Stimulated activated CD8-positive, alpha-beta memory T cell treated with anti-CD3 and anti-CD28 coated beads, Interleukin-15, amount 100 ng/mL, for 24 hours (primary cell): ENCODE results near the gene PCDHGA4.
"Not testable (repeated sequence)": the region's sequence is repeated elsewhere in the genome, so short reads cannot be mapped to it uniquely, and the experiment has no call there.

Source experiments
- DNase-seq: peaks from one replicate; pipeline ENCODE4 v3.0.0-alpha.2; 2020; ENCODE audit warnings: low read depth

Gene PCDHGA4

GRCh38 chr5:141349917-141350619 lies 4.8 kb upstream of the PCDHGA4 start, which contains the start of gene PCDHGB1:
Gene PCDHGB1, plus strand, starts transcription at chr5:141350099. Its CDS starts 162 bp downstream, at chr5:141350261.
- DNase-seq: no peak

GRCh38 chr5:141351591-141351990 lies 3.2 kb upstream of the PCDHGA4 start:
- DNase-seq: no peak

DNA sequence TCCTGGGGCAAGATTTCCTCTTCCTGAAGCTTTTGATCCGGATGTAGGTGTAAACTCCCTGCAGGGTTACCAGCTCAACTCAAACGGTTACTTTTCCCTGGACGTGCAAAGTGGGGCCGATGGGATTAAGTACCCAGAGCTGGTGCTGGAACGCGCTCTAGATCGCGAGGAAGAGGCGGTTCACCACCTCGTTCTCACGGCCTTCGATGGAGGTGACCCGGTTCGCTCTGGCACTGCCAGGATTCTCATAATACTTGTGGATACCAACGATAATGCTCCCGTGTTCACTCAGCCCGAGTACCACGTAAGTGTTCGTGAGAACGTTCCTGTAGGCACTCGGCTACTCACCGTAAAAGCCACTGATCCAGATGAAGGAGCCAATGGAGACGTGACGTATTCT lies 820 bp downstream of the PCDHGA4 start:
- DNase-seq: no peak

- DNase-seq: no peak
Observed at GRCh38 chr5:141356133-141356532, 1.3 kb downstream of the PCDHGA4 start.

GRCh38 chr5:141356950-141357349 lies 2.1 kb downstream of the PCDHGA4 start:
- no peak for DNase-seq

- DNase-seq: no peak
Observed at GRCh38 chr5:141359790-141360426, 5.1 kb downstream of the PCDHGA4 start, which contains the start of gene PCDHGB2. Gene PCDHGB2, plus strand, starts transcription at chr5:141359994. Its CDS starts 142 bp downstream, at chr5:141360136.

DNA sequence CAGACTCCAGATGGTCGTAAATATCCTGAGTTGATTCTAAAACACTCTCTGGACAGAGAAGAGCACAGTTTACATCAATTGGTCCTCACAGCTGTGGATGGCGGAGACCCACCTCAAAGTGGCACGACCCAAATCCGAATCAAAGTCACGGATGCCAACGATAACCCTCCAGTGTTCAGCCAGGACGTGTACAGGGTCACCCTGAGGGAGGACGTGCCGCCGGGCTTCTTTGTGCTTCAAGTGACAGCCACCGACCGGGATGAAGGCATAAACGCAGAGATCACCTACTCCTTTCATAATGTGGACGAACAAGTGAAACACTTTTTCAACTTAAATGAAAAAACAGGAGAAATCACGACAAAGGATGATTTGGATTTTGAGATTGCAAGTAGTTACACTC lies 5.9 kb downstream of the PCDHGA4 start:
- no peak for DNase-seq

- no peak for DNase-seq
Observed at GRCh38 chr5:141362719-141363118, 7.9 kb downstream of the PCDHGA4 start.

GRCh38 chr5:141363952-141364660 lies 9.3 kb downstream of the PCDHGA4 start, which contains the start of gene PCDHGA5:
Gene PCDHGA5, plus strand, starts transcription at chr5:141364162. Its CDS starts 169 bp downstream, at chr5:141364331.
- DNase-seq: no peak

- DNase-seq: no peak
Observed at GRCh38 chr5:141366016-141366896, 11.4 kb downstream of the PCDHGA4 start.

DNA sequence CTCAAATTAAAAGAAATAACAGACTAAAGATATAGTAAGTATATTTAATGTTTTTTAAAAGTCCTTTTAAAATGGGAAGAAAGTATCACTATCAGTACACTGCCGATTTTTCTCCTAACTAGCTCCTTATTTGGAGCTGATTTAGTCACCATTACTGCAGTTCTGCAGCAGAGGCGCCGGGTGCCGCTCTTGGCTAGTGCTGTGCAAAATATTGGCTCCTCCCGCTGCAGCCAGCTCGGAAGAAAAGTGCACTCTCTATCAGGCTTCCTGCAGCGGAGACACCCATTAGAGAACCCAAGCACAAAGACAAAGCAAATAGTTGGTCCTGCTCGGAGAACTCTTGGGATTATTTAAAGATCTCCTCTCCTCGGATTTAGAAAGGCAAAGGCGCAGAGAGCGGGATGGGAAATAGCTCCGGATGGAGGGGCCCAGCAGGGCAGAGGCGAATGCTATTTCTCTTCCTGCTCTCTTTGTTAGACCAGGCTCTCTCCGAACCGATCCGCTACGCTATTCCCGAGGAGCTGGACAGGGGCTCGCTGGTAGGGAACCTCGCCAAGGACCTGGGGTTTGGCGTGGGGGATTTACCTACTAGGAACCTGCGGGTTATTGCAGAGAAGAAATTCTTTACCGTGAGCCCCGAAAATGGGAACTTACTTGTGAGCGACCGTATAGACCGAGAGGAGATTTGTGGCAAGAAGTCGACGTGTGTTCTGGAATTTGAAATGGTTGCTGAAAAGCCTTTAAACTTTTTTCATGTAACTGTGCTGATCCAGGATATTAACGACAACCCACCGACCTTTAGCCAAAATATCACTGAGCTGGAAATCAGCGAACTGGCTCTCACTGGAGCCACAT lies 15.4 kb downstream of the PCDHGA4 start, which contains the start of gene PCDHGB3:
Gene PCDHGB3, plus strand, starts transcription at position 249 of the 855 bp plus-strand sequence. Its CDS starts 153 bp downstream, at position 402.
- no peak for DNase-seq

GRCh38 chr5:141371572-141372475 lies 17.0 kb downstream of the PCDHGA4 start:
- no peak for DNase-seq

DNA sequence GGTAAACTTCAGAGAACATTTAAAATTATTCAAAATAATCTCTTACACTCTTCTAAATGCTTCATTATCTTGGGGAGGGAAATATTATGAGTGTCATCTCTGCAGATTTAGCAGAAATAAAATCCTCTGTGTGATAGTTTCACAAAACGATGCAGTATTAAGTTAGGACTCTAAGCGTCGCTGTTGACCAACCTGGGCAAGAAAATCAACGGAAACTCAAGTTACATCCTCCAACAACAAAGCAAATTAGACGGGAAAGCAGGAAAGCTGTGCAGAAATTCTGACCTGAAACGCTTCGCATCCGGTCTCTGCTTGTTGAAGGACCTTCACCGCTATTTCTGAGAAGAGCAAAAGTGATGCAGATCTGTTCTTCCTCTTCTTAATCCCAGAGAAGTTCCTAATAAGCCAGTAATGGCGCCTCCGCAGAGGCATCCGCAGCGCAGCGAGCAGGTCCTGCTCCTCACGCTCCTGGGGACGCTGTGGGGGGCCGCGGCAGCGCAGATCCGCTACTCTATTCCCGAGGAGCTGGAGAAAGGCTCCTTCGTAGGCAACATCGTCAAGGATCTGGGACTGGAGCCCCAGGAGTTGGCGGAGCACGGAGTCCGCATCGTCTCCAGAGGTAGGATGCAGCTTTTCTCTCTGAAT lies 19.0 kb downstream of the PCDHGA4 start, which contains the start of gene PCDHGA6:
Gene PCDHGA6, plus strand, starts transcription at position 219 of the 645 bp plus-strand sequence. Its CDS starts 193 bp downstream, at position 412.
- no peak for DNase-seq

GRCh38 chr5:141374627-141375026 lies 19.8 kb downstream of the PCDHGA4 start:
- no peak for DNase-seq

DNA sequence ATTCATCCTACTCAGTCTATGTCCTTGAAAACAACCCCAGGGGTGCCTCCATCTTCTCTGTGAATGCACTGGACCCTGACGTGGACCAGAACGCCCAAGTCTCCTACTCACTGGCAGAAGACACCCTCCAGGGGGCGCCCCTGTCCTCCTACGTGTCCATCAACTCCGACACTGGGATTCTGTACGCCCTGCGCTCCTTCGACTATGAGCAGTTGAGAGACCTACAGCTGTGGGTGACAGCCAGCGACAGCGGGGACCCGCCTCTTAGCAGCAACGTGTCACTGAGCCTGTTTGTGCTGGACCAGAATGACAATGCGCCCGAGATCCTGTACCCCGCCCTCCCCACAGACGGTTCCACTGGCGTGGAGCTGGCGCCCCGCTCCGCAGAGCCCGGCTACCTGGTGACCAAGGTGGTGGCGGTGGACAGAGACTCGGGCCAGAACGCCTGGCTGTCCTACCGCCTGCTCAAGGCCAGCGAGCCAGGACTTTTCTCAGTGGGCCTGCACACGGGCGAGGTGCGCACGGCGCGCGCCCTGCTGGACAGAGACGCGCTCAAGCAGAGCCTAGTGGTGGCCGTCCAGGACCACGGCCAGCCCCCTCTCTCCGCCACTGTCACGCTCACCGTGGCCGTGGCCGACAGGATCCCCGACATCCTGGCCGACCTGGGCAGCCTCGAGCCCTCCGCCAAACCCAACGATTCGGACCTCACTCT lies 20.8 kb downstream of the PCDHGA4 start:
- not testable (repeated sequence) for DNase-seq

- DNase-seq: no peak
Observed at GRCh38 chr5:141382469-141383294, 27.9 kb downstream of the PCDHGA4 start, which contains the start of gene PCDHGA7. Gene PCDHGA7, plus strand, starts transcription at chr5:141382742. Its CDS starts 158 bp downstream, at chr5:141382900.

DNA sequence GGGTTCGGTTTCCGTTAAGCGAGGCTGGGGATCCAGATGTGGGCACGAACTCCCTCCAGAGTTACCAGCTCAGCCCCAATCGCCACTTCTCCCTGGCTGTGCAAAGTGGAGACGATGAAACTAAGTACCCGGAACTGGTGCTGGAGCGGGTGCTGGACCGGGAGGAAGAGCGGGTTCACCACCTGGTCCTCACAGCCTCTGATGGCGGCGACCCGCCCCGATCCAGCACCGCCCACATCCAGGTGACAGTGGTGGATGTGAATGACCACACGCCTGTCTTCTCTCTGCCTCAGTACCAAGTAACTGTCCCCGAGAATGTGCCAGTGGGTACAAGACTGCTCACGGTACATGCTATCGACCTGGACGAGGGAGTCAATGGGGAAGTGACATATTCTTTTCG lies 28.5 kb downstream of the PCDHGA4 start:
- no peak for DNase-seq
